ENCODE measurements around the gene PCCA.
"Not testable (repeated sequence)": the region's sequence is repeated elsewhere in the genome, so short reads cannot be mapped to it uniquely, and the experiment has no call there.

Gene PCCA

GRCh38 chr13:100244431-100244830 is 155.5 kb downstream of the PCCA start:
- DNase-seq (ENCODE audit: low read depth): no peak

- DNase-seq (ENCODE audit: low read depth): no peak
Observed at GRCh38 chr13:100245104-100245503, 156.2 kb downstream of the PCCA start.

GRCh38 chr13:100247937-100248336 is 159.0 kb downstream of the PCCA start:
- DNase-seq (ENCODE audit: low read depth): no peak

- DNase-seq (ENCODE audit: low read depth): no peak
Observed at GRCh38 chr13:100254002-100254401, 165.1 kb downstream of the PCCA start.

- DNase-seq (ENCODE audit: low read depth): no peak
Observed at GRCh38 chr13:100262404-100262803, 173.5 kb downstream of the PCCA start.

GRCh38 chr13:100266026-100266425 is 177.1 kb downstream of the PCCA start:
- no peak for DNase-seq (ENCODE audit: low read depth)

GRCh38 chr13:100269837-100270236 is 180.9 kb downstream of the PCCA start:
- DNase-seq (ENCODE audit: low read depth): no peak

GRCh38 chr13:100273138-100273537 is 184.2 kb downstream of the PCCA start:
- no peak for DNase-seq (ENCODE audit: low read depth)

- DNase-seq (ENCODE audit: low read depth): no peak
Observed at GRCh38 chr13:100273552-100273951, 184.7 kb downstream of the PCCA start.

GRCh38 chr13:100274942-100275506 is 186.1 kb downstream of the PCCA start:
- no peak for DNase-seq (ENCODE audit: low read depth)

GRCh38 chr13:100275746-100276145 is 186.9 kb downstream of the PCCA start:
- DNase-seq (ENCODE audit: low read depth): no peak

GRCh38 chr13:100280681-100281080 is 191.8 kb downstream of the PCCA start:
- no peak for DNase-seq (ENCODE audit: low read depth)

GRCh38 chr13:100282306-100282705 is 193.4 kb downstream of the PCCA start:
- DNase-seq (ENCODE audit: low read depth): not testable (repeated sequence)

- no peak for DNase-seq (ENCODE audit: low read depth)
Observed at GRCh38 chr13:100290165-100290801, 201.4 kb downstream of the PCCA start.

GRCh38 chr13:100291624-100292023 is 202.7 kb downstream of the PCCA start:
- no peak for DNase-seq (ENCODE audit: low read depth)

- no peak for DNase-seq (ENCODE audit: low read depth)
Observed at GRCh38 chr13:100297413-100297812, 208.5 kb downstream of the PCCA start.

GRCh38 chr13:100298116-100298681 is 209.3 kb downstream of the PCCA start:
- no peak for DNase-seq (ENCODE audit: low read depth)

- no peak for DNase-seq (ENCODE audit: low read depth)
Observed at GRCh38 chr13:100298691-100299090, 209.8 kb downstream of the PCCA start.

- no peak for DNase-seq (ENCODE audit: low read depth)
Observed at GRCh38 chr13:100300243-100300642, 211.3 kb downstream of the PCCA start.

- no peak for DNase-seq (ENCODE audit: low read depth)
Observed at GRCh38 chr13:100300708-100301107, 211.8 kb downstream of the PCCA start.

GRCh38 chr13:100301418-100301817 is 212.5 kb downstream of the PCCA start:
- DNase-seq (ENCODE audit: low read depth): no peak

- no peak for DNase-seq (ENCODE audit: low read depth)
Observed at GRCh38 chr13:100302391-100302790, 213.5 kb downstream of the PCCA start.

- no peak for DNase-seq (ENCODE audit: low read depth)
Observed at GRCh38 chr13:100304229-100304628, 215.3 kb downstream of the PCCA start.

GRCh38 chr13:100305398-100305797 is 216.5 kb downstream of the PCCA start:
- no peak for DNase-seq (ENCODE audit: low read depth)
